Endodermal cell (in vitro differentiated cells): ENCODE results near the gene SHANK1. TPM values are rescaled to one million over a fixed set of nuclear protein-coding genes. Genes with fewer than 3 reads are reported as not detected.

ENCODE experiments used
- DNase-seq: peaks from one replicate; pipeline ENCODE4 v3.0.0-alpha.2; 2017
- H3K27ac ChIP-seq: 2 replicates; pipeline ENCODE4 v1.5.1; 2013; ENCODE audit warnings: mild to moderate bottlenecking, low read depth, low read length, moderate library complexity
- H3K27me3 ChIP-seq: 2 replicates; pipeline ENCODE4 v1.6.1; 2013; ENCODE audit warnings: mild to moderate bottlenecking, low read length, moderate library complexity; ENCODE audit not compliant: insufficient read depth, control insufficient read depth, poor library complexity, severe bottlenecking
- H3K36me3 ChIP-seq: 2 replicates; pipeline ENCODE4 v1.7.0; 2013; ENCODE audit warnings: mild to moderate bottlenecking, low read length, moderate library complexity; ENCODE audit not compliant: control insufficient read depth, insufficient read depth
- H3K4me1 ChIP-seq: one replicate; pipeline ENCODE4 v1.7.0; 2013; ENCODE audit warnings: low read length; ENCODE audit not compliant: control insufficient read depth, insufficient read depth
- H3K4me3 ChIP-seq: 2 replicates; pipeline ENCODE4 v1.5.1; 2013; ENCODE audit warnings: mild to moderate bottlenecking, low read length, moderate library complexity
- H3K9ac ChIP-seq: 2 replicates; pipeline ENCODE4 v1.6.1; 2013; ENCODE audit warnings: mild to moderate bottlenecking, low read length, moderate library complexity; ENCODE audit not compliant: poor library complexity, severe bottlenecking; ENCODE audit errors: extremely low read depth
- H3K9me3 ChIP-seq: 2 replicates; pipeline ENCODE4 v1.6.1; 2013; ENCODE audit warnings: mild to moderate bottlenecking, low read length, moderate library complexity; ENCODE audit not compliant: control insufficient read depth
- H3K27ac Mint-ChIP-seq: 2 replicates; pipeline ENCODE4 v1.8.0; 2020; ENCODE audit warnings: mixed read lengths
- H3K27me3 Mint-ChIP-seq: 2 replicates; pipeline ENCODE4 v1.8.0; 2021; ENCODE audit warnings: mild to moderate bottlenecking, mixed read lengths; ENCODE audit not compliant: insufficient read depth
- H3K36me3 Mint-ChIP-seq: 2 replicates; pipeline ENCODE4 v1.8.0; 2020; ENCODE audit warnings: low read depth, mixed read lengths
- H3K4me1 Mint-ChIP-seq: 2 replicates; pipeline ENCODE4 v1.8.0; 2020; ENCODE audit warnings: mixed read lengths
- H3K4me3 Mint-ChIP-seq: 2 replicates; pipeline ENCODE4 v1.8.0; 2020; ENCODE audit warnings: mild to moderate bottlenecking, moderate library complexity, mixed read lengths
- H3K9me3 Mint-ChIP-seq: 2 replicates; pipeline ENCODE4 v1.8.0; 2020; ENCODE audit warnings: mild to moderate bottlenecking, mixed read lengths
- WGBS, 2 experiments: methylation state at CpG; one replicate each; pipeline versions ENCODE4 v1.1.5 to v1.1.7; 2013; ENCODE audit warnings: missing lambda C conversion rate in 2 of 2, mixed read lengths in 1 of 2; ENCODE audit not compliant: insufficient coverage in 1 of 2, insufficient read length in 1 of 2; 5-methylcytosine and 5-hydroxymethylcytosine counted together
- total RNA-seq, 2 donors: library from RNA; stranded (reverse); fragmentation: NEBNext Ultra II Directional in 1 of 2; extraction: Animal tissue kit (Norgen Biotek cat#: 25700) in 1 of 2; gene quantifications; 2 replicates in 1 of 2; 3 replicates in 1 of 2; pipeline ENCODE4 v1.2.1, GENCODE V29; 2021
- TF ChIP-seq, protein P1 (sequence below): fragments of 200-600 bp; sonication (generic); conservative IDR thresholded peaks from 2 replicates; pipeline ENCODE4 v1.5.0; 2021; ENCODE audit warnings: antibody characterized with exemption, mild to moderate bottlenecking

SHANK1 gene
- total RNA-seq, 2 donors from 2014 or later, result 1.6 to 1.9 TPM

DNA sequence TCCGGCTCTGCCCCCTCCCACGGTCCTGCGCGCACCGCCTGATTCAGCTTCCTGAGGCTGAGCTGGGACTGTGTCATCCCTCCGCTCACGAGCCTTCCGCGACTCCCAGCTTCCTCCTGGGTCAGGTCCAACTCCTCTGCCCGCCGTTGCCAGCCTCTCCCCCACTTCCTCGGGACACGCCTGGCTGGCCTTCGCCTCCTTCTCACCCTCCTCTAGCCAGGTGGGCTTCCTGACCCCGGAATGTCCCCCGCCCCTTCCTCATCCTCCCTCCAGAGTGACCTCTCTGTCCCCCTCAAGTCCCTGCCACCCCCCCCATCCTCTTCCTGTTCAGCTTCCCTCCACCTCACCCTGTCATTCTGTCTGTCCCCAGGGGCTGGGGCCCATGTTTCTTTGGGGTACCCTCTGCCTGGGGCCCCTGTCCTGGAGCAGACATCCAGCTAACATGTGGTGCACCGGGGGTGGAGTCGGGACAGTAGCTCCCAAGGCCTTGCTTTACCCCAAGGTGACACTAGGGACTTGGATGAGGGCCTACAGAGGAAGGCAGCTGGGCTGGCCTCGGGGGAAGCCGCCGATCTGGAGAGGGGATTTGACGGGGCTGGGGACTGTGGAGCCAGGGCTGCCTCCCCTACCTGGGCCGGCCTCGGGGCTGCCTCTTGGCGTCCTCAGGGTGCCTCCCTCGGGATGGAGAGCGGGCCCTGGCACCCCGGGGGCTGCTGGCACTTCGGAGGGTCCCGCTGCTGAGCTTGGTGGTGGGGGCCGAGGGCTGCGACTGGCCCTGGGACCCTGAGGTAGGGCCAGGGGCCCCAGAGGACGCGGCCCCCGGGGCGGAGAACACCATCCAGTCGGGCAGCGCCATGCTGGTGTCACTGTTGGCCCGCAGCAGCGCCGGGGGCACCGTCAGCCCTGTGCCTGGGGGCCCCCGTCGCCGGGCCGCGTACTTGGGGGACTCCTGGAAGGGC lies 16.5 kb downstream of the SHANK1 start:
- WGBS, 2 experiments, result 88 to 89% methylated on average over 15 to 47 of the region's 47 CpGs
- H3K4me3 ChIP-seq, result no peak overlapping the region
- no peaks in the 10 kb centered on the region for H3K36me3 ChIP-seq
- H3K4me1 ChIP-seq, result no peaks in the 10 kb centered on the region
- TF ChIP-seq, protein P1, sequence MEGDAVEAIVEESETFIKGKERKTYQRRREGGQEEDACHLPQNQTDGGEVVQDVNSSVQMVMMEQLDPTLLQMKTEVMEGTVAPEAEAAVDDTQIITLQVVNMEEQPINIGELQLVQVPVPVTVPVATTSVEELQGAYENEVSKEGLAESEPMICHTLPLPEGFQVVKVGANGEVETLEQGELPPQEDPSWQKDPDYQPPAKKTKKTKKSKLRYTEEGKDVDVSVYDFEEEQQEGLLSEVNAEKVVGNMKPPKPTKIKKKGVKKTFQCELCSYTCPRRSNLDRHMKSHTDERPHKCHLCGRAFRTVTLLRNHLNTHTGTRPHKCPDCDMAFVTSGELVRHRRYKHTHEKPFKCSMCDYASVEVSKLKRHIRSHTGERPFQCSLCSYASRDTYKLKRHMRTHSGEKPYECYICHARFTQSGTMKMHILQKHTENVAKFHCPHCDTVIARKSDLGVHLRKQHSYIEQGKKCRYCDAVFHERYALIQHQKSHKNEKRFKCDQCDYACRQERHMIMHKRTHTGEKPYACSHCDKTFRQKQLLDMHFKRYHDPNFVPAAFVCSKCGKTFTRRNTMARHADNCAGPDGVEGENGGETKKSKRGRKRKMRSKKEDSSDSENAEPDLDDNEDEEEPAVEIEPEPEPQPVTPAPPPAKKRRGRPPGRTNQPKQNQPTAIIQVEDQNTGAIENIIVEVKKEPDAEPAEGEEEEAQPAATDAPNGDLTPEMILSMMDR, result no peak
- peaks cover 21% of the 10 kb centered on the region for H3K27me3 ChIP-seq
- H3K27ac ChIP-seq, result no peak overlapping the region
- H3K9me3 ChIP-seq, result no peaks in the 10 kb centered on the region
- H3K4me1 Mint-ChIP-seq, result no peaks in the 10 kb centered on the region
- H3K27ac Mint-ChIP-seq, result no peak overlapping the region
- H3K36me3 Mint-ChIP-seq, result no peaks in the 10 kb centered on the region
- peak; percentile 65 for DNase-seq
- H3K27me3 Mint-ChIP-seq, result peaks cover 71% of the 10 kb centered on the region
- no peak overlapping the region for H3K4me3 Mint-ChIP-seq
- no peaks in the 10 kb centered on the region for H3K9me3 Mint-ChIP-seq
- H3K9ac ChIP-seq, result no peak overlapping the region

DNA sequence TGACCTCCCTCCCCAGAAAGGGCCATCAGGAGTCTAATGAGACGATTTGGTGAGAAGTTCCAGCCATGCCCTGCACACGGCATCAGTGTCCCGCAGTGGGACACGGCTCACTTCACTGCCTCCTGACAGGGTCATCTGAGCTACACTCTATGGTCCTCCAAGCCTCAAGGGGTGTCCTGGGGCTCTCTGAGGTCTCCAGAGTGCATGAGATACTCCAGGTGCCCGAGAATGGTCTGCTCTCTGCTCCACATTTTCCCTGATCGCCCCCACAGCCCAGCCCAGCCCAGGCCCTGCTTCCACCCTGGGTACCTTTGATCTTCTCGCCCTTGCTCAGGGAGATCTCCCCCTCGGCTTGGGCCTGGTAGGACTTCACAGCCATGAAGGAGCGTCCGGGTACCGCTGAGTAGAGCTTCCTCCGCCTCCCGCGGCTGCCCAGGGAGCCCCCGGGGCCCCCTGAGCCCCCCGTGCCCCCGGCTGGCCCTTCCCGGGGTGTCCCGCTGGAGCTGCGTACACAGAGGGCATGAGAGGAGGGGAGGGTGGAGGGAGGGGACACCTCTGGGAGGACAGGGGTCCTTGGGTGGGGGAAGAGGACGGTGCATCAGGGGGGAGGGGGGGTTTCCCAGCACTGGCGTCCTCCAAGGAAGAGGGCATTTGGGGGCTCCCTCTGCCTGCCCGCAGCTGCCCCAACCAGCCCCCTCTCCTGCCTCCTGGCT lies 17.3 kb downstream of the SHANK1 start:
- no peaks in the 10 kb centered on the region for H3K4me1 ChIP-seq
- no peak overlapping the region for H3K9ac ChIP-seq
- TF ChIP-seq, protein P1, result no peak
- H3K27me3 ChIP-seq, result peaks cover 29% of the 10 kb centered on the region
- WGBS, 2 experiments, result 86 to 88% methylated on average over 6 to 21 of the region's 23 CpGs
- no peaks in the 10 kb centered on the region for H3K36me3 ChIP-seq
- H3K27ac Mint-ChIP-seq, result no peak overlapping the region
- no peaks in the 10 kb centered on the region for H3K9me3 Mint-ChIP-seq
- peaks cover 76% of the 10 kb centered on the region for H3K27me3 Mint-ChIP-seq
- H3K4me3 ChIP-seq, result no peak overlapping the region
- no peaks in the 10 kb centered on the region for H3K9me3 ChIP-seq
- H3K4me1 Mint-ChIP-seq, result no peaks in the 10 kb centered on the region
- no peak overlapping the region for H3K27ac ChIP-seq
- no peak for DNase-seq
- H3K4me3 Mint-ChIP-seq, result no peak overlapping the region
- no peaks in the 10 kb centered on the region for H3K36me3 Mint-ChIP-seq

DNA sequence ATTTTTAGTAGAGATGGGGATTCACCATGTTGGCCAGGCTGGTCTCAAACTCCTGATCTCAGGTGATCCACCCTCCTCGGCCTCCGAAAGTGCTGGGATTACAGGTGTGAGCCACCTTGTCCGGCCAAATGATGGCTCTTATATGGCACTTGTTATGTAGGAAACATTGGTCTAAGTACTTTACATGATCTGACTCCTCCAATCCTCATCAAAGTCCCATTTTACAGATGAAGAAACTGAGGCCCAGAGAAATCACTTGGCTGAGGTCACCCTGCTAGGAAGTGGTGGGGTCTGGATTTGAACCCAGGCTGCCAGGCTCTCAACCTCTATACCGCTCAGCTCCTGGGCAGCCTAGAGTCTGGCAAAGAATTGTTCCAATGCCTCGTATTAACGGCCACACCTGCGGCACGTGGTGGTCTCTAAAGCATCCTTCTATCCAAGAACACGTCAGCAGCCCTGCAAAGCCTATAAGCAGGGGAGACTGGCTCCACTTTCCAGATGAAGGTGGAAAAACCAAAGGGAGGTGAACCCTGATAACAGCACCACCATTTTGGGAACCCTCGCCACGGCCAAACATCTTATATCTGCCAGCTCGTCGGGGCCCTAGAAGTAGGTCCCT lies 18.1 kb downstream of the SHANK1 start:
- TF ChIP-seq, protein P1, result no peak
- no peak overlapping the region for H3K9ac ChIP-seq
- Mint-ChIP-seq H3K27ac (no peak overlapping the region), H3K36me3 (no peaks in the 10 kb centered on the region), H3K27me3 (peaks cover 80% of the 10 kb centered on the region), H3K4me1 (no peaks in the 10 kb centered on the region), H3K9me3 (no peaks in the 10 kb centered on the region), H3K4me3 (no peak overlapping the region)
- H3K27ac ChIP-seq, result no peak overlapping the region
- H3K9me3 ChIP-seq, result no peaks in the 10 kb centered on the region
- WGBS, 2 experiments, result 90 to 92% methylated on average over 13 of the region's 13 CpGs
- no peak overlapping the region for H3K4me3 ChIP-seq
- peaks cover 32% of the 10 kb centered on the region for H3K27me3 ChIP-seq
- H3K4me1 ChIP-seq, result no peaks in the 10 kb centered on the region
- DNase-seq, result no peak
- H3K36me3 ChIP-seq, result no peaks in the 10 kb centered on the region
